KOPT-K1 (cell line): Measurements from ENCODE around the gene TTBK1.

Experiments
- H3K27ac ChIP-seq: fragments of 200-600 bp; sonication (generic); 2 replicates; pipeline ENCODE4 v1.5.1; 2016; ENCODE audit warnings: antibody characterized with exemption, mild to moderate bottlenecking, low read depth, low read length; ENCODE audit not compliant: poor library complexity, severe bottlenecking
- H3K36me3 ChIP-seq: fragments of 200-600 bp; sonication (generic); 2 replicates; pipeline ENCODE4 v1.5.1; 2017; ENCODE audit warnings: antibody characterized with exemption, mild to moderate bottlenecking, low read length, moderate library complexity; ENCODE audit not compliant: insufficient read depth
- H3K9me3 ChIP-seq: fragments of 200-600 bp; sonication (generic); 2 replicates; pipeline ENCODE4 v1.5.1; 2017; ENCODE audit warnings: antibody characterized with exemption, low read length, mild to moderate bottlenecking; ENCODE audit not compliant: insufficient read depth, poor library complexity, severe bottlenecking

The TTBK1 gene

DNA sequence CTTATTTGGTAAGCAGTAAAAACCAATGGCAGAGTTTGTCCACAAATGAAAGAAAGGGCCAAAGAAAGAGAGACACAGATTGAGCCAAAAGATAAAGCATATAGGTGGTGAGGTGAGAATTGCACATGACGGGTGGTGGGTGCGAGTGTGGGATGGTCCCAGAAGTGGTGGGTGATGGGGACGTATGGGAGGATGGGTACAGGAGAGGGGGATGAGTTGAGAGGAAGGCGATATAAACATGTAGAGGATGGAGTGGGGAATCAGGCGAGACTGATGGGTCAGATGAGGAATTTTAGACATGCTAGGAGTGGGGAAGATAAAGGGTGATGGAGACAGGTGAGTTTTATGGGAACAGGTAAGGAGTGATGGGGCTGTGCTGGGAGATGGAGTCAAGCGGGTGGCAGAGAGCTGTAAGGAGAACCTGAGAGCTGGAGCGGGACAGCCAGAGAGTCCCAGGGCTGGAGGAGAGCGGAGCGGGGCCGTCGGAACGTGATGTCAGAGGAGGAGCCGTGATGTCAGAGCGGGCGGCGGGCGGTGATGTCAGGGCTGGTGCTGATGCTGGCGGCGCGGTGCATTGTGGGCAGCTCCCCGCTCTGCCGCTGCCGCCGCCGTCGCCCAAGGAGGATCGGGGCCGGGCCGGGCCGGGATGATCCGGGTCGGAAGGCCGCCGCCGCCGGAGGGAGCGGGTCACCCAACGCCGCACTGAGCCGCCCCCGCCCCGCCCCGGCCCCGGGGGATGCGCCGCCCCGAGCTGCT lies at the start of gene TTBK1:
Gene TTBK1 (plus strand): TSS at position 574 of the 756 bp plus-strand sequence. CDS start 3,180 bp downstream, outside the sequence.
- Histone ChIP-seq H3K9me3 (no peaks in the 10 kb centered on the region), H3K27ac (no peak within 1 kb of the TSS), H3K36me3 (no peaks in the 10 kb centered on the region)

DNA sequence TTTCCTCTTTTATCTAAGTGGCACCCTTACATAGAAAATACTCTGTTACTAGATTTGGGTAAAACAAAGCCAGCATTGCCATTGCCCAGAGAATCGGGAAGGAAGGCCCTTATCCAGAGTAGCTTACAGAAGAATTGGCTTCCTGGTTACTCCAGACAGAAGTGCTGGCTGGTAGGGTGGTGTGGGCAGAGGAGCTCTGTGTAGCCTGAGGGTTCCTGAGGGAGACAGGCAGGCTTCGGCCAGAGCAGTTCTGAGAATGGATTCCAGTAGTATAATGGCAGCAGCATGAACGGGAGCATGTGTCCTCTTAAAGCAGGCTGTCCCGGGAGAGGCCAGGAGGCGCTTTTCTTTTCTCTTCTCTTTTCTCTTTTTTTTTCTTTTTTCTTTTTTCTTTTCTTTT lies 49.4 kb upstream of the TTBK1 start:
- H3K27ac ChIP-seq = no peak overlapping the region
- no peaks in the 10 kb centered on the region for H3K9me3 ChIP-seq
- peaks cover 78% of the 10 kb centered on the region for H3K36me3 ChIP-seq

DNA sequence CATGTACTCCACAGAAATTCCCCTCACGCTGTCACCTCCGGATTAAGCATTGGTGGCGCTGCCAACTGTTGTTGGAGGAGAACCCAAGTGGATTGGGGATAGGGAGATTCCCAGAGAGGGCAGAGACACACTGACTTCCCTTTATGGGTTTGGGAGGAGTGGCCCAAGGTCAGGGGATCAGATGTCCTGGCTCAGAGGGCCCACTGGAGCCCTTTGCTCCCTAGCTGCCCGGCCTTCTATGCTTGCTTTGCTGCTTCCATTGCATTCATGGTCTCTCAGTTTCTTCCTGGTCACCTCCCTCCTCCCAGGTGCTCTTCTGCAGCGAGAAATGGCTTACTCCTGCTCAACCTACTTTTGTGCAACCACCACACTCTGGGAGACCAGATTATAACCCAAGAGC lies 46.9 kb upstream of the TTBK1 start:
- Histone ChIP-seq H3K27ac (no peak overlapping the region), H3K36me3 (peaks cover 86% of the 10 kb centered on the region)

GRCh38 chr6:43199912-43200311 lies 43.4 kb upstream of the TTBK1 start:
- H3K9me3 ChIP-seq = no peaks in the 10 kb centered on the region
- peaks cover 81% of the 10 kb centered on the region for H3K36me3 ChIP-seq
- no peak overlapping the region for H3K27ac ChIP-seq

More for the DNA sequence above, 46.9 kb upstream of the TTBK1 start:
- H3K9me3 ChIP-seq = no peaks in the 10 kb centered on the region

- Histone ChIP-seq H3K9me3 (no peaks in the 10 kb centered on the region), H3K27ac (no peak overlapping the region), H3K36me3 (peaks cover 81% of the 10 kb centered on the region)
These were observed 42.7 kb upstream of the TTBK1 start for GRCh38 chr6:43200541-43200940.

DNA sequence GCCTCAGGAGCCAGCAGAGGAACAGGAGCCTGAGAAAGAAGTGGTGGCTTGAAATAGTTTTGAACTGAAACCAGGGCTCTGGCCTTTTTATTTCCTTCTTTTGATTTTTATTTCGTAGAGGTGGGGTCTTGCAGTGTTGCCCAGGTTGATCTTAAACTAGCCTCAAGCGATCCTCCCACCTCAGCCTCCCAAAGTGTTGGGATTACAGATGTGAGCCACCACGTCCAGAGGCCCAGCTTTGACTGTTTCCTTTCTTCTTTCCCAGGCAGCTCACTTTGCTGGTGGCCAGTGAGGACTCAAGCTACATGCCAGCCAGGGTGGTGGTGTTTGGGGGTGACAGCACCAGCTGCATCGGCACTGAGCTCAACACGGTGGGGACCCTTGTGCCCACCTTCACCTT lies 40.8 kb upstream of the TTBK1 start:
- Histone ChIP-seq H3K27ac (no peak overlapping the region), H3K9me3 (no peaks in the 10 kb centered on the region), H3K36me3 (peaks cover 67% of the 10 kb centered on the region; the same call in 1 of the 2 replicates)

DNA sequence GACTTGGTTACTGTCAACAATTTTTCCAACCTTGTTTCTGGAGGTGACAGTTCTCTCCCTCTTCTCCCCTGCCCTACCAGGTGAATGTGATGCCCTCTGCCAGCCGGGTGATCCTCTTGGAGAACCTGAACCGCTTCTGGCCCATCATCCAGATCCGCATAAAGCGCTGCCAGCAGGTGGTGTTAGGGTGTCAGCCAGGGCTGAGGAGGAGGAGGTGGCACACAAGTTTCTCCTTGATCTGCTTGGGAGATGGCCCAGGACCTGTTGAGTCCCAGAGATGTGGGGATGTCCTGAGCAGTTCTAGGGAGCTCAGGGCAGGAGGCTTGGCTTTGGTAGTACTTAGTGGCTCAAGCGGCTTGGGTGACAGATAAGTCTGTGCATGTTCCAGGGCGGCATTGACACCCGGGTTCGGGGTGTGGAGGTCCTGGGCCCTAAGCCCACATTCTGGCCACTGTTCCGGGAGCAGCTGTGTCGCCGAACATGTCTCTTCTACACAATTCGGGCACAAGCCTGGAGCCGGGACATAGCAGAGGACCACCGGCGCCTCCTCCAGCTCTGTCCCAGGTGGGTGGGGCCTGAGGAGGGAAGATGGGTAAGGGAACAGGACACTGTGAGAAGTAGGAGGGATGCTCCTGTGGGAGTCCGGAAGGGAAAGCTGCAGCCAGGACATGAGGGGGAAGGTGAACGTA lies 40.1 kb upstream of the TTBK1 start:
- Histone ChIP-seq H3K27ac (no peak overlapping the region), H3K36me3 (peaks cover 61% of the 10 kb centered on the region; the same call in 1 of the 2 replicates), H3K9me3 (no peaks in the 10 kb centered on the region)

DNA sequence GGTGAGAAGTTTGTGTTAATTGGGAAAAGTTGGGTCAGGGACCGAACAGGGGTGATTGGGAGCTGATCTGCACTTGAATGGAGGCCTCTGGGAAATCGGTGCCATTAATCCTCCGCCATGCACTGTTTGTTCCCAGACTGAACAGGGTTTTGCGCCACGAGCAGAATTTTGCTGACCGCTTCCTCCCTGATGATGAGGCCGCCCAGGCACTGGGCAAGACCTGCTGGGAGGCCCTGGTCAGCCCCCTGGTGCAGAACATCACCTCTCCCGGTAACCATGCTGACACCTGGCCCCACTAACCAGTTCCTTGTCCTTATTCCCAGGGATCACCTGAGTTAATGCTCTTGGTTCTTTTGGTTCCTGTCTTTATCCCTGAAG lies 39.6 kb upstream of the TTBK1 start:
- H3K9me3 ChIP-seq = no peaks in the 10 kb centered on the region
- H3K27ac ChIP-seq = no peak overlapping the region
- peaks cover 56% of the 10 kb centered on the region; the same call in 1 of the 2 replicates for H3K36me3 ChIP-seq

- Histone ChIP-seq H3K36me3 (peaks cover 50% of the 10 kb centered on the region; the same call in 1 of the 2 replicates), H3K9me3 (no peaks in the 10 kb centered on the region), H3K27ac (no peak overlapping the region)
These were observed 38.8 kb upstream of the TTBK1 start for GRCh38 chr6:43204271-43205105.

DNA sequence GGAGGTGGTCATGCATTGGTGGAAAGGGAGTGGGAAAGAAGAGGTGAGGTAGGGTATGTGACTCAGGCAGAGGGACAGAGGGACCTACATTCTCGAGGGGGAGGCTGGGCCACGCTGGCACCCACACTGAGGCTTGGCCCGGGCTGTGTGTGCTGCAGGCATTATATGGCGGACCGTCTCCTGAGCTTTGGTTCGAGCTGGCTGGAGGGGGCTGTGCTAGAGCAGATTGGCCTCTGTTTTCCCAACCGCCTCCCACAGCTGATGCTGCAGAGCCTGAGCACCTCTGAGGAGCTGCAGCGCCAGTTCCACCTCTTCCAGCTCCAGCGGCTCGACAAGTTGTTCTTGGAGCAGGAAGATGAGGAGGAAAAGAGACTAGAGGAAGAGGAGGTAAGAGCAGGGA lies 37.4 kb upstream of the TTBK1 start:
- H3K36me3 ChIP-seq = peaks cover 36% of the 10 kb centered on the region; the same call in 1 of the 2 replicates
- no peak overlapping the region for H3K27ac ChIP-seq
- H3K9me3 ChIP-seq = no peaks in the 10 kb centered on the region

DNA sequence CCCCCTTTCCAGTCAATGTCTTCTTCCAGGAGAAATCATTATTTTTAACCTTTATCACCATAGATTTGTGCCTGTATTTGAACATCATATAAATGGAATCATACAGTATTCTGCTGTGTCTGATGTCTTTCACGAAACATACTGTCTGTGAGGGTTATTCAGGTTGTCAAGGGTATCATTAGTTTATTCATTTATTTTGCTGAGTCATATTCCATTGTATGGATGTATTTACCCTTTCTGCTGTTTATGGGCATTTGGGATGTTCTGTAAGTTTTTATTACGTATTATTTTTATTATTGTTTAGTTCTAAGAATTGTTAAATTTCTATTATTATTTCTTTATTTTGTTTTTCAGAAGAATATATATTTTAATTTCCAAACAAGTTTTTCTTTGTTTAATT lies 36.0 kb upstream of the TTBK1 start:
- H3K27ac ChIP-seq = no peak overlapping the region
- H3K9me3 ChIP-seq = no peaks in the 10 kb centered on the region
- H3K36me3 ChIP-seq = peaks cover 33% of the 10 kb centered on the region; the same call in 1 of the 2 replicates

DNA sequence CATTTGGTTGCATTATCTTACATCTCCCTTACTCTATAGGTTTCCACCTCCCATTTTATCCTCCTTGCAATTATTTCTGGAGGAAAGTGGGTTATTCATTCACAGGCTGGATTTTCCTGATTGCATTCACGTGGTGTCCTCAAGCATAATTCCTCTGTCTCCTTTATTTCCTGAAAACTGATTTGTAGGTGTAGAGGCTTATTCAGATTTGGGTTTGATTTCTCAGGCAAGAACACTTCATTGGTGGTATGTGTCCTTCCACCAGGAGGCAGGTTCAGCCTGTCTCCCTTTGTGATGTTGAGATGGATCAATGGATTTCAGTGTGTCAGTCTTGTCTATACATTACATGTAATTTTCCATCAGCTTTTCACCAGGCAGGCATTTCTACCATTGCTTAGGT lies 31.3 kb upstream of the TTBK1 start:
- no peaks in the 10 kb centered on the region for H3K9me3 ChIP-seq
- H3K36me3 ChIP-seq = peaks cover 34% of the 10 kb centered on the region

DNA sequence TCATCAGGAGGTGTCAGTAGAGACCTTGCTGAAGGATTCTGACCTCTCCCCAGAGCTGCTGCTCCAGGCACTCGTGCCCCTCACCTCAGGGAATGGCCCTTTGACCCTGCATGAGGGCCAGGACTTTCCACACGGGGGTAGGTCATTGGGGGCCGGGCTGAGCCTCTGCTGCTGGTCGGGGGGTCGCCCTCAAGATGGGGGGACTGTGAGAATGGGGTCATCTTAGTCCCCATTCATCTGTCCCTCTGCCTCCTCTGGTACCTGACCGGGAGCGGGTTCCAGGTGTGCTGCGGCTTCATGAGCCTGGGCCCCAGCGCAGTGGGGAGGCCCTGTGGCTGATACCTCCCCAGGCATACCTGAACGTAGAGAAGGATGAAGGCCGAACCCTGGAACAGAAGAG lies 29.9 kb upstream of the TTBK1 start:
- Histone ChIP-seq H3K27ac (no peak overlapping the region), H3K36me3 (peaks cover 43% of the 10 kb centered on the region), H3K9me3 (no peaks in the 10 kb centered on the region)

More for the DNA sequence above, 31.3 kb upstream of the TTBK1 start:
- no peak overlapping the region for H3K27ac ChIP-seq

DNA sequence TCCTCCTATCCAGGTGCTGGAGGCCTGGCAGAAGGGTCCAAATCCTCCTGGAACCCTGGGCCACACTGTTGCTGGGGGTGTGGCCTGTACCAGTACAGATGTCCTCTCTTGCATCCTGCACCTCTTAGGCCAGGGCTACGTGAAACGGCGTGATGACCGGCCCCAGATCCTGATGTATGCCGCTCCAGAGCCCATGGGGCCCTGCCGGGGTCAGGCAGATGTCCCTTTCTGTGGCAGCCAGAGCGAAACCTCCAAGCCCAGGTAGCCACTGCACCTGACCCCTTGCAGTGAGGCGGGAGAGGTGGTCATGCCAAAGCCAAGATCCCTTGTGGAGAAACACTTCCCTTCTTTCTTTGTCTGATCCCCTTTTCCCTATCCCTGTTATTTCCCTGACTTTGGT lies 28.2 kb upstream of the TTBK1 start:
- no peaks in the 10 kb centered on the region for H3K9me3 ChIP-seq
- no peak overlapping the region for H3K27ac ChIP-seq
- peaks cover 46% of the 10 kb centered on the region for H3K36me3 ChIP-seq

GRCh38 chr6:43216200-43216599 lies 27.1 kb upstream of the TTBK1 start:
- H3K36me3 ChIP-seq = peaks cover 55% of the 10 kb centered on the region
- H3K27ac ChIP-seq = no peak overlapping the region
- H3K9me3 ChIP-seq = no peaks in the 10 kb centered on the region
